ENCODE results near the gene RXFP2.

RXFP2 gene, protein sequence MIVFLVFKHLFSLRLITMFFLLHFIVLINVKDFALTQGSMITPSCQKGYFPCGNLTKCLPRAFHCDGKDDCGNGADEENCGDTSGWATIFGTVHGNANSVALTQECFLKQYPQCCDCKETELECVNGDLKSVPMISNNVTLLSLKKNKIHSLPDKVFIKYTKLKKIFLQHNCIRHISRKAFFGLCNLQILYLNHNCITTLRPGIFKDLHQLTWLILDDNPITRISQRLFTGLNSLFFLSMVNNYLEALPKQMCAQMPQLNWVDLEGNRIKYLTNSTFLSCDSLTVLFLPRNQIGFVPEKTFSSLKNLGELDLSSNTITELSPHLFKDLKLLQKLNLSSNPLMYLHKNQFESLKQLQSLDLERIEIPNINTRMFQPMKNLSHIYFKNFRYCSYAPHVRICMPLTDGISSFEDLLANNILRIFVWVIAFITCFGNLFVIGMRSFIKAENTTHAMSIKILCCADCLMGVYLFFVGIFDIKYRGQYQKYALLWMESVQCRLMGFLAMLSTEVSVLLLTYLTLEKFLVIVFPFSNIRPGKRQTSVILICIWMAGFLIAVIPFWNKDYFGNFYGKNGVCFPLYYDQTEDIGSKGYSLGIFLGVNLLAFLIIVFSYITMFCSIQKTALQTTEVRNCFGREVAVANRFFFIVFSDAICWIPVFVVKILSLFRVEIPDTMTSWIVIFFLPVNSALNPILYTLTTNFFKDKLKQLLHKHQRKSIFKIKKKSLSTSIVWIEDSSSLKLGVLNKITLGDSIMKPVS

DNA sequence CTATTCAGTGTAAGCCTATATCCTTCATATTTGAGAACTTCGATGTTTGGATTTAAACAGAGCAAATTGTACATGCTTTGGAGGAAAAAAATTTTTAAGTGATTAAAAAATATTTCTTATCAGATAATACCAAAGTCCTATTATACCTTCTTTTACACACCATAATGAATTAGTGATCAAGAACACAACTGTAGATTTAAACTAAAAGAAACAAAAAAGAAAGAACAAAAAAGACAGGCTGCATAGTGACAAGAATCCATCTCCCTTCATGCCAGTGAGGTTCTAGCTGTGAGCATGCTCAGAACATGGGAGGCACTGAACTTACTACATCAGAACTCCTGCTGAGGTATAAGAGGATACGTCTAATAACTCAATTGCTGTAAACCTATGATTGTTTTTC, at the start of gene RXFP2:
Gene RXFP2 (plus strand): TSS at position 301 of the 400 bp plus-strand sequence. CDS start 87 bp downstream, at position 388.
- DNase-seq = no peak

GRCh38 chr13:31697290-31697689, 42.0 kb upstream of the RXFP2 start:
- DNase-seq = no peak

DNA sequence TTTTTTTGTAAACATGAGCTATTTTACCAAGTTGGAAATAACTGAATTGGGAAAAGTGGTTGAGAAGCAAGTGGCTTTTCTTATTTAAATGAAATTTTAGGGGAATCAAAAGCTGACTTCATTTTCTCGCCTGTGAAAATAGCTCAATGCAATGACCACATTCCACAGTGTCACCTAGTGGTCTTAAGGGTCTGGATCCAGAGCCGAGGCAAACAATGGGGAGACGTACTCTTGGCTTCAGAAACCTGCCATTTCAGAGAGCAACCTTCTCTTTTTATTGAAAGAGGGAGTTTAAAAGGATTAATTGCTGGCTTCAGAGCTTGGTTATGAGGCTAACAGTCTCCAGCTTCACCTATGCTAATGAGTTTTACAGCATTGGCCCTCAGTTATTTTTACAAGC, 39.7 kb upstream of the RXFP2 start:
- DNase-seq = no peak

GRCh38 chr13:31703780-31704179, 35.5 kb upstream of the RXFP2 start:
- DNase-seq = no peak

GRCh38 chr13:31706105-31706504, 33.2 kb upstream of the RXFP2 start:
- no peak for DNase-seq

DNA sequence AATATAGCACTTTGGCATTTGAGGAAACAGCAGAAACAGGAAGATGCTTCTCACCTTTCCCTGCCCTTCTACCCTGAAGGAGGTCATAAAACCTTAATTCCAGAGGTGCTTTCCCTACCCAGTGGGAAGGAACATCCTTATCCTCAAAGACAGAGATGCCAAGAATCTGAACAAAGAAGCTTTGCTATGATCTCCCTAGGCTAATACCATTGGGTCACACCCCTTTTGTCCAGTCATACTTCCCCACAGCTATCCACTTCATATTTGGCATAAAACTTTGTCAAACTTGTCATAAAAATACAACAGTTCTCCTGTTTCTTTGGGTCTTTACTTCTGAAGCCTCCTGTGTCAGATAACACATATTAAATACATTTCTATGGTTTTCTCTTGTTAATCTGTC, 21.7 kb upstream of the RXFP2 start:
- no peak for DNase-seq

GRCh38 chr13:31719214-31719613, 20.1 kb upstream of the RXFP2 start:
- no peak for DNase-seq

- DNase-seq = peak; percentile 21
These were observed 16.7 kb upstream of the RXFP2 start for GRCh38 chr13:31722673-31723072.

- no peak for DNase-seq
These were observed 13.5 kb upstream of the RXFP2 start for GRCh38 chr13:31725841-31726240.

- DNase-seq = no peak
These were observed 7.4 kb upstream of the RXFP2 start for GRCh38 chr13:31731921-31732320.

- no peak for DNase-seq
These were observed 6.3 kb upstream of the RXFP2 start for GRCh38 chr13:31733066-31733465.

- no peak for DNase-seq
These were observed 5.7 kb upstream of the RXFP2 start for GRCh38 chr13:31733647-31734046.

DNA sequence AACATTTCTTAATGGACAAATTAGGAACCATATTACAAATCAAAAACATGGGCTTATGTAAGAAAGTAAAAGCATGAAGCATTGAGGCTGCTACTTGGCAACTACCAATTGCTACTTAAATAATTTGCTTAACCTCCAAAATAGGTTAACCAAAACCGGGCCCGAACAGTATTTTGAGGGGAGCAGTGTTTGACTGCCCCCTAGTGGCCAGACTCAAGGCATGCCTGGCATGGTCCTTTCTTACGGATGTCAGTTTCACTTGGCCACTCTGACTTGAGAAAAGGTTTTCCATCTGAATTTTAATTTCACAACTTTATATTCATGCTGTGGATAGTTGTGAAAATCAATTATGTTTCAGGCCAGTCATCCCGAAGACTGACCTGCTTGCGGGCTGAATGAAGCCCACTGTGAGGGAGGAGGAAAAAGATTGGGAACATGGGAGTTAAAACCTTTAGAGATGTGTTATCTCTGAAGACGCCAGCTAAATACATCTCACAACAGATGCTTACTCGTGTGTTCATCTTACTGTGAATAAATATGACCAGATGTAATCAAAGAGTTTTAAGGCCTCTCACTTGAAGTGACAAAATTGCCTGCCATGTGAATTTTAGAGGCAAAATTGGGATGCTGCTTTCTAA, 2.9 kb downstream of the RXFP2 start:
- peak; percentile 47 for DNase-seq

- DNase-seq = no peak
These were observed 8.0 kb downstream of the RXFP2 start for GRCh38 chr13:31747291-31747690.

DNA sequence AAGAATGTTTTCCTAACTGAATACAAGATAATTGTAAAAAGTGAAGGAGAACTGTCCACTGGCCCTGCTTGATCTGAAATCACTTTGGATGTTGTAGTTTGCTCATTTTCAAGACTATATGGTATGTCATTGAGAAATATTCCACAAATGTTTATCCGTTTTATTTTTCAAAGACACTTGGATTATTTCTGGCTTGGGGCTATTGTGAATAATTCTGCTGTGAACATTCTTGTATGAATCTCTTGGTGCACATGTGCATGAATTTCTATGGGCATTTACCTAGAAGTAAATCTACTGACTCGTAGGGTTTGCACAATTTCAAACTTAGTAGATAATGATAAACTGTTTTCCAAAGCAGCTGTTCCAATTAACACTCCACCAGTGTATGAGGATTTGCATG, 8.6 kb downstream of the RXFP2 start:
- DNase-seq = no peak

DNA sequence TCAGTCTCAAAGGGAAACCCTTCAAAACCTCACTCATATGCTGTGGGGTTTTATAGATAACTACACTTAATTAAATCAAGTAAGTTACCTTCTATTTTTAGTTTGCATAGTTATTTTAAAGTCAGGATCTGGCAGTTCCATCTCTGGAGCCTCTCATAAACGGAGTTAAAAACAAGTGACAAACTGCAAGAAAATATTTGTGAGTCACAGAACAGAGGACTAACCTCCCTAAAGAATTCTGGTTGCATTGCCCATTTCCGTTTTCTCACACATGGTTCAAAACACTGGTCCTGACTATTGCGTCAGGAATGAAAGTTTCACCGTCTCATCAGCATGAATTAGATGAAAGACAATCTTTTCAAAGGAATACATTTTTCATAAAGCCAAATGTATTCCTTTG, 10.6 kb downstream of the RXFP2 start:
- no peak for DNase-seq

- DNase-seq = no peak
These were observed 15.9 kb downstream of the RXFP2 start for GRCh38 chr13:31755211-31755610.

DNA sequence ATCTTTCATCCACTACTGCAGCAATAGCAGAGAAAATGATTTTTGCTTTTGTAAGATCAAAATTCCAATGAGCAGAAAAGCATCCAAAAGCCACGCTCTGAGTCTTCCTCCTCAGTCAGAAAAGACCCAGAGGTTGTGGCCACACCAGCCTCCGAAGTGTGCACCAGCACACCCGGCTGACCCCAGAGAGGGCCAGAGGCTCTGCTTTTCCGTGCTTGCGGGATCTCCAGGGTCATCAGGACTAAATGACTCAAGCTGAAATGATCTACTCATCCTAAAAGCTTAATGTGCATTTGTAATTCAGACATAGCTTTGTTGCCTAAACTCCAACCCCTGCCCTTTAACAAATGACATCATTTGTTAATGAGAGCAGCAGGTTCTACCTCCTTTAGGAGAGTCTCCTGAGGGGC, 16.5 kb downstream of the RXFP2 start:
- DNase-seq = no peak

DNA sequence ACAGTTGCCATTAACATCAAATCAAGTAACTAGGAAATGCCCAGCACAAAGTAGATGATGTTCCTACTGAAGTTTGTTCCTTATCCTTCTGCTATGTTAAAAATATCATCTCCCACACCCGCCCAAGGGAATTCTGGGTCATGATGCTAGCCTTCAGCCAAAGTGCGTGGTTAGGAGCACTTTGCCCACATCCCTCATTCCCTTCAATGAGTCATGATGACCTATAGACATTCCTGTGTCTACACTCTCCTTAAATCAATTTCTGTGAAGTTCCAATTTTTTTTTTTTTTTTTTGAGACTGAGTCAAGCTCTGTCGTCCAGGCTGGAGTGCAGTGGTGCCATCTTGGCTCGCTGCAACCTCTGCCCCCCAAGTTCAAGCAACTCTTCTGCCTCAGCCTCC, 17.0 kb downstream of the RXFP2 start:
- DNase-seq = no peak

DNA sequence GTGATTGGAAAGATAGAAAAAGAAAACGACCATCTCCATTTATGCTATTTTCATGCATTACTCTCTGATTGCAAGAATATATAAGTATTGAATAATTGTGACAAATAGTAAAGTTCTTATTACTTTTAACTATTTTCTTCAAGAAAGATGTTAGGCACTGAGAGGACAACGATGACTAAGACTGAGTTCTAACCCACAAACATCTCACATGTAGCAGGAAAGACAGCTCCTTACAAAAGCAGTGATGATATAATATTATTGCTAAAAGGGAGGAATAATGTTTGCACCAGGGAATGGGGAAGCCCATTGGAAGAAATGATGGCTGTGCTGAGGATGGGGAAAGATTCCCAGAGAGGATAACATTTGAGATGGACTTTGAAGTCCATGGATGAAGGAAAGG, 22.6 kb downstream of the RXFP2 start:
- DNase-seq = no peak

- DNase-seq = no peak
These were observed 25.2 kb downstream of the RXFP2 start for GRCh38 chr13:31764556-31764955.

DNA sequence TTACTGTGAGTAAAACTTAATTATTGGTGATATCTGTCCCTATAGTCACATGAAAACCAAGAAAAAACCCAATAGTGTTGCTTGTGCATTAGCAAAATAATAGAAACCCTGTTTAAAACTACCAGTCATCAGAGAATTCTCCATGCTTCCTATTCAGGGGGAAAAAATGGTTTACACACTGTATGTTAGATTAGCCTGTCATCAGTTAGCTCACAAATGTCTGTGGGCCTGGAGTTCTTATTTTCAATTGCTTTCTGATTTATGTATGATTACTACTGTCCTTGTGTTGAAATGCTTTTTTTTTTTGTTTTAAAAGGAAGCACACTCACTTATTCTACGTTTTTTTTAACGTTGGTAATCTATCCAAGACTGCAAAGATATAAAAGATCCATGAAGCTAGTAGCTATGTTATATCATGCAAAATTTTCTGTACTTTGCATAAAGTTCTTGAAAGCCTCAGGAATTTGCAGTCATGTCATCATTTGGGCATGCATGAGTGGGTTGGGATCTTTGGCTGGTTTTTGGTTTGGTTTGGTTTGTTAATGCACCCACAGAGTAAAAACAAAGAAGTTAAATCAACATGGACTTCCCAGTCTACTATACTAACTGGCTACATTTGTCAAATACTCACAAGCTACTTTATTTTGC, 25.9 kb downstream of the RXFP2 start:
- DNase-seq = peak; percentile 96

DNA sequence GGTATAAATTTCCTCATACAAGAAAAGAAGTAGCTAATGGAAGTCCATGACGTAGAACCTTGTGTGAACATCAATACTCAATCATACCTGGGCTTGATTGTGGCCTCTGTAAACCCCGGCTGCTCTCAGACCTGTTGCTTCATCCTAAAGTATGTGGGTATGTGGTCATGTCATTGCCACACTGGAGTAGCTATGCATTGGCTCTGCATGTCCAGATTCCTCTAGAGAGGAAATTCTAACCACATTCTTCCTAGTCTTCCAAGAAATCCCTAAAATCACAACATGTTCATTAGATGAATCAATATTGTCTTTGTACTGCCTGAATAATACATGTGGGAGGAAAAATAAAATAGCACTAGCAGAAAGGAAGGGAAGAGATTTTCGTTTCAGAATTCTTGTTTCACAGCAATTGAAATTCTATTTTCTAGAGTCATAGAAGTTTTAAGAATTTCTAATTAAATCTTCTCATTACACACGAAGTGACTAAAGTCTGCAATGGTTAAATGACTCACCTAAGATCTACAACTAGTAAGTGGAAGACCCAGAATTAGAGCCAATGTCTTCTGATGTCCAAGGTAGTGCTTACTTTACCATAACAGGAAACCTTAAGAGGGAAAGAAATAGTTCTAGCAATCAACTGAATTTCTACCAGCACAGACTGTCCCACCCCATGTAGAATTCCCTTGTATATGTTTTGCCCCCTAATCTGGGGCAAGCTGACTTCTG, 28.0 kb downstream of the RXFP2 start:
- DNase-seq = no peak
